OCI-LY3 (cell line): Measurements from ENCODE around the gene REXO1.

ENCODE experiments used
- H2AFZ ChIP-seq: fragments of 200-600, 300-600 bp; shearing (Covaris generic); 2 replicates; pipeline ENCODE4 v1.6.0; 2014; ENCODE audit warnings: antibody characterized with exemption, low read depth, low read length
- H3K27ac ChIP-seq: fragments of 200-600, 300-600 bp; sonication (generic); 2 replicates; pipeline ENCODE4 v1.5.1; 2014; ENCODE audit warnings: mild to moderate bottlenecking, low read length, moderate library complexity, mixed read lengths
- H3K27me3 ChIP-seq: fragments of 200-600, 300-600 bp; sonication (generic); 2 replicates; pipeline ENCODE4 v1.6.1; 2014; ENCODE audit warnings: low read depth, low read length, mixed read lengths
- H3K36me3 ChIP-seq: fragments of 200-600, 300-600 bp; sonication (generic); replicated peaks from 2 replicates; pipeline ENCODE3; 2014; ENCODE audit warnings: low read depth, low read length, mixed read lengths
- H3K4me1 ChIP-seq: fragments of 300-600, 200-600 bp; sonication (generic); 2 replicates; pipeline ENCODE4 v1.6.1; 2014; ENCODE audit warnings: low read length, mixed read lengths
- H3K4me2 ChIP-seq: fragments of 200-600, 300-600 bp; sonication (generic); 2 replicates; pipeline ENCODE4 v1.6.1; 2014; ENCODE audit warnings: low read length, mixed read lengths
- H3K4me3 ChIP-seq: fragments of 300-600, 200-600 bp; sonication (generic); 2 replicates; pipeline ENCODE4 v1.5.1; 2014; ENCODE audit warnings: antibody characterized with exemption, mild to moderate bottlenecking, low read length, moderate library complexity
- H3K79me2 ChIP-seq: fragments of 300-600, 200-600 bp; shearing (Covaris generic); 2 replicates; pipeline ENCODE4 v1.6.1; 2014; ENCODE audit warnings: mild to moderate bottlenecking, low read length, mixed read lengths
- H3K9ac ChIP-seq: fragments of 300-600, 200-600 bp; shearing (Covaris generic); 2 replicates; pipeline ENCODE4 v1.6.0; 2014; ENCODE audit warnings: mild to moderate bottlenecking, low read length, moderate library complexity
- H3K9me3 ChIP-seq: fragments of 200-600, 300-600 bp; shearing (Covaris generic); 2 replicates; pipeline ENCODE4 v1.6.1; 2014; ENCODE audit warnings: low read length, mixed read lengths; ENCODE audit not compliant: insufficient read depth
- H4K20me1 ChIP-seq: fragments of 200-600, 300-600 bp; sonication (generic); 2 replicates; pipeline ENCODE4 v1.6.1; 2016; ENCODE audit warnings: low read length, mixed read lengths; ENCODE audit not compliant: insufficient read depth
- CTCF ChIP-seq: fragments of 200-600, 300-600 bp; sonication (generic); IDR thresholded peaks from 2 replicates; pipeline ENCODE4 v1.5.1; 2014; ENCODE audit warnings: antibody characterized with exemption, low read length, low read depth
- EZH2phosphoT487 ChIP-seq: fragments of 200-600 bp; shearing (Covaris generic); IDR thresholded peaks from 2 replicates; pipeline ENCODE4 v1.6.1; 2018; ENCODE audit warnings: antibody characterized with exemption, mixed run types, low read depth

REXO1 gene

GRCh38 chr19:1826557-1827521, 21.4 kb downstream of the REXO1 start:
- H3K9ac ChIP-seq, result no peak overlapping the region
- H3K27me3 ChIP-seq, result no peaks in the 10 kb centered on the region
- H3K4me2 ChIP-seq, result no peak overlapping the region
- no peak overlapping the region for H2AFZ ChIP-seq
- H3K27ac ChIP-seq, result no peak overlapping the region
- H3K4me3 ChIP-seq, result no peak overlapping the region
- no peaks in the 10 kb centered on the region for H3K4me1 ChIP-seq
- no peaks in the 10 kb centered on the region for H3K9me3 ChIP-seq
- H4K20me1 ChIP-seq, result peaks cover 19% of the 10 kb centered on the region
- H3K36me3 ChIP-seq, result peaks cover 26% of the 10 kb centered on the region
- peaks cover 22% of the 10 kb centered on the region for H3K79me2 ChIP-seq
- TF ChIP-seq CTCF, result no peak
- no peak for TF ChIP-seq EZH2phosphoT487

GRCh38 chr19:1825909-1826556, 22.2 kb downstream of the REXO1 start:
- no peak overlapping the region for H2AFZ ChIP-seq
- no peaks in the 10 kb centered on the region for H3K4me1 ChIP-seq
- no peak overlapping the region for H3K4me3 ChIP-seq
- no peaks in the 10 kb centered on the region for H3K9me3 ChIP-seq
- H3K27me3 ChIP-seq, result no peaks in the 10 kb centered on the region
- peaks cover 31% of the 10 kb centered on the region for H3K36me3 ChIP-seq
- TF ChIP-seq EZH2phosphoT487 (no peak), CTCF (peak; percentile 99)
- H3K9ac ChIP-seq, result no peak overlapping the region
- no peak overlapping the region for H3K27ac ChIP-seq
- H4K20me1 ChIP-seq, result peaks cover 18% of the 10 kb centered on the region
- H3K79me2 ChIP-seq, result peaks cover 19% of the 10 kb centered on the region
- no peak overlapping the region for H3K4me2 ChIP-seq

GRCh38 chr19:1824252-1824622, 24.0 kb downstream of the REXO1 start:
- H3K9ac ChIP-seq, result no peak overlapping the region
- peaks cover 33% of the 10 kb centered on the region for H3K36me3 ChIP-seq
- H3K9me3 ChIP-seq, result no peaks in the 10 kb centered on the region

More at GRCh38 chr19:1824252-1824622, 24.0 kb downstream of the REXO1 start:
- Histone ChIP-seq H3K27ac (no peak overlapping the region), H3K4me2 (no peak overlapping the region), H3K27me3 (no peaks in the 10 kb centered on the region), H4K20me1 (peaks cover 10% of the 10 kb centered on the region), H3K4me1 (no peaks in the 10 kb centered on the region), H3K79me2 (peaks cover 6% of the 10 kb centered on the region; the same call in 1 of the 2 replicates), H2AFZ (no peak overlapping the region), H3K4me3 (no peak overlapping the region)
- TF ChIP-seq CTCF (no peak), EZH2phosphoT487 (no peak)
